Liver (tissue), 9 donors: ENCODE measurements around the gene TNFAIP1. TPM values are rescaled to one million over a fixed set of nuclear protein-coding genes. Genes with fewer than 3 reads are reported as not detected.
A peak's percentile ranks its signal among the peaks of the same experiment; 100 is the strongest.

Experiments used
- DNase-seq: peaks from one replicate; pipeline ENCODE4 v3.0.0-alpha.2; 2017; ENCODE audit warnings: low spot score
- H3K27ac ChIP-seq, 2 donors: one replicate each; pipeline ENCODE4 v1.7.0; 2013; ENCODE audit warnings: inconsistent platforms in 2 of 2, low read length in 2 of 2, control low read depth in 1 of 2, low read depth in 1 of 2, mild to moderate bottlenecking in 1 of 2
- H3K27me3 ChIP-seq, 4 donors: one replicate each; pipeline versions ENCODE4 v1.6.1 to v1.7.0; 2013; ENCODE audit warnings: low read length in 3 of 4, inconsistent platforms in 1 of 4, mild to moderate bottlenecking in 1 of 4, moderate library complexity in 1 of 4; ENCODE audit not compliant: control insufficient read depth in 4 of 4, insufficient read depth in 4 of 4
- H3K36me3 ChIP-seq, 4 donors: one replicate each; pipeline versions ENCODE4 v1.6.1 to v1.7.0; 2013; ENCODE audit warnings: low read length in 3 of 4, mild to moderate bottlenecking in 3 of 4, low read depth in 1 of 4, moderate library complexity in 1 of 4; ENCODE audit not compliant: control insufficient read depth in 4 of 4, insufficient read depth in 3 of 4
- H3K4me1 ChIP-seq, 4 donors: one replicate each; pipeline versions ENCODE4 v1.6.1 to v1.7.0; 2013; ENCODE audit warnings: low read length in 3 of 4, mild to moderate bottlenecking in 3 of 4, moderate library complexity in 1 of 4; ENCODE audit not compliant: control insufficient read depth in 4 of 4, insufficient read depth in 4 of 4
- H3K4me3 ChIP-seq, 3 donors: one replicate each; pipeline versions ENCODE4 v1.6.1 to v1.7.0; 2013; ENCODE audit warnings: low read length in 3 of 3, control low read depth in 1 of 3, low read depth in 1 of 3, mild to moderate bottlenecking in 1 of 3
- H3K9ac ChIP-seq, 2 donors: one replicate each; pipeline ENCODE4 v1.7.0; 2013; ENCODE audit warnings: low read length in 2 of 2, mild to moderate bottlenecking in 2 of 2, moderate library complexity in 2 of 2, control low read depth in 1 of 2, low read depth in 1 of 2
- H3K9me3 ChIP-seq, 4 donors: one replicate each; pipeline versions ENCODE4 v1.6.1 to v1.7.0; 2013; ENCODE audit warnings: low read length in 3 of 4; ENCODE audit not compliant: control insufficient read depth in 4 of 4
- EGR1 ChIP-seq, 2 donors: IDR thresholded peaks; 2 replicates each; pipeline ENCODE4 v1.6.1; 2016 to 2018; ENCODE audit warnings: antibody characterized with exemption in 2 of 2, low read depth in 2 of 2
- FOXA1 ChIP-seq: IDR thresholded peaks from 2 replicates; pipeline ENCODE4 v1.6.1; 2016; ENCODE audit warnings: antibody characterized with exemption
- FOXA2 ChIP-seq: IDR thresholded peaks from 2 replicates; pipeline ENCODE4 v1.6.1; 2016; ENCODE audit warnings: antibody characterized with exemption
- GABPA ChIP-seq, 2 donors: IDR thresholded peaks in 1 of 2; conservative IDR thresholded peaks in 1 of 2; 2 replicates each; pipeline ENCODE4 v1.6.1; 2016; ENCODE audit warnings: antibody characterized with exemption in 2 of 2, mild to moderate bottlenecking in 1 of 2, moderate library complexity in 1 of 2
- HNF4A ChIP-seq, 2 donors: conservative IDR thresholded peaks; 2 replicates each; pipeline ENCODE4 v1.6.1; 2016; ENCODE audit warnings: antibody characterized with exemption in 2 of 2, mild to moderate bottlenecking in 2 of 2
- HNF4G ChIP-seq: IDR thresholded peaks from 2 replicates; pipeline ENCODE4 v1.6.1; 2016; ENCODE audit warnings: antibody characterized with exemption
- JUND ChIP-seq, 2 donors: IDR thresholded peaks; 2 replicates each; pipeline ENCODE4 v1.6.1; 2016; ENCODE audit warnings: antibody characterized with exemption in 2 of 2
- NR2F2 ChIP-seq: IDR thresholded peaks from 2 replicates; pipeline ENCODE4 v1.6.1; 2016; ENCODE audit warnings: antibody characterized with exemption
- RAD21 ChIP-seq, 2 donors: IDR thresholded peaks; 2 replicates each; pipeline ENCODE4 v1.6.1; 2016; ENCODE audit warnings: antibody characterized with exemption in 2 of 2, mild to moderate bottlenecking in 2 of 2
- RXRA ChIP-seq, 2 donors: IDR thresholded peaks; 2 replicates each; pipeline ENCODE4 v1.6.1; 2017 to 2018; ENCODE audit warnings: antibody characterized with exemption in 2 of 2, mild to moderate bottlenecking in 1 of 2
- SP1 ChIP-seq: IDR thresholded peaks from 2 replicates; pipeline ENCODE4 v1.6.1; 2018; ENCODE audit warnings: antibody characterized with exemption, mild to moderate bottlenecking
- TAF1 ChIP-seq: conservative IDR thresholded peaks from 2 replicates; pipeline ENCODE4 v1.6.1; 2016; ENCODE audit warnings: antibody characterized with exemption, mild to moderate bottlenecking
- YY1 ChIP-seq: IDR thresholded peaks from 2 replicates; pipeline ENCODE4 v1.6.1; 2016; ENCODE audit warnings: antibody characterized with exemption, mild to moderate bottlenecking
- WGBS: extraction: QIAGEN DNeasy Blood & Tissue Kit; methylation state at CpG from one replicate; pipeline ENCODE4 v1.1.7; 2013; 5-methylcytosine and 5-hydroxymethylcytosine counted together
- polyA plus RNA-seq, 2 donors: library from polyadenylated mRNA; stranded (reverse) in 1 of 2; unstranded in 1 of 2; fragments of 200-250 nt in 1 of 2; fragments of >200 nt in 1 of 2; fragmentation: Nextera tagmentation in 1 of 2; extraction: Ambion mirVana in 1 of 2; gene quantifications; one replicate each; pipeline versions ENCODE4 v1.2.1 to v1.2.3, GENCODE V29; 2013 to 2015
- total RNA-seq, 2 donors: library from RNA; depleted of rRNA; stranded (reverse); fragments of >200 nt; gene quantifications; one replicate each; pipeline ENCODE4 v1.2.3, GENCODE V29; 2014
- TF ChIP-seq, protein P1 (sequence below): IDR thresholded peaks from 2 replicates; pipeline ENCODE4 v1.6.1; 2016; ENCODE audit warnings: antibody characterized with exemption, mild to moderate bottlenecking
- TF ChIP-seq, protein P2 (sequence below): fragments of 150-350 bp; IDR thresholded peaks from 2 replicates; pipeline ENCODE4 v1.5.1; 2017; ENCODE audit warnings: improper control_type of control experiment, low read depth, low read length; ENCODE audit not compliant: missing input control
- TF ChIP-seq, protein P3 (sequence below): IDR thresholded peaks from 2 replicates; pipeline ENCODE4 v1.6.1; 2016; ENCODE audit warnings: antibody characterized with exemption
- TF ChIP-seq, protein P4 (sequence below): IDR thresholded peaks from 2 replicates; pipeline ENCODE4 v1.6.1; 2016; ENCODE audit warnings: antibody characterized with exemption
- TF ChIP-seq, protein P5 (sequence below): IDR thresholded peaks from 2 replicates; pipeline ENCODE4 v1.6.1; 2016; ENCODE audit warnings: antibody characterized with exemption
- donor health status: healthy.
- donor health status: healthy.
- donor health status: healthy.
- donor health status: healthy.
- donor health status: healthy.

The TNFAIP1 gene
- total and polyA plus RNA-seq, 4 donors: 11.7 to 31.7 (median 19.6) TPM

DNA sequence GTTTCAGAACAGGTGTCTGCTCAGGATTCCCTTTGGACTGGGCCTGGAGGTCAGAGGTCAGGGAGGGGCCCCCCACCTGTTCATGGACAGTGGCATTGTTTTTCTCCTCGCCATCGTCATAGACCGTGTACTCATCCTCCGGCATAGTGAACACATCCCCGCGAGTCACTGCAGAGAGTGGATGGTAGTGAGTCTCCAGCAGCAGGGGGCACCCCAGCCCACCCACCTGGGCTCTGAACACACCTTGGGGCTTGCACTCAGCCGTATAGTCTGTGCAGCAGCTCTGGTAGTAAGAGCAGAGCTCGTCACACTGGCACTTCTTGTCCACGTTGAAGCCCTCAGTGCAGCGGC is 34.1 kb downstream of the TNFAIP1 start (continued):
- no peak for TF ChIP-seq RXRA (IDR thresholded peaks at IDR 0.05)

DNA sequence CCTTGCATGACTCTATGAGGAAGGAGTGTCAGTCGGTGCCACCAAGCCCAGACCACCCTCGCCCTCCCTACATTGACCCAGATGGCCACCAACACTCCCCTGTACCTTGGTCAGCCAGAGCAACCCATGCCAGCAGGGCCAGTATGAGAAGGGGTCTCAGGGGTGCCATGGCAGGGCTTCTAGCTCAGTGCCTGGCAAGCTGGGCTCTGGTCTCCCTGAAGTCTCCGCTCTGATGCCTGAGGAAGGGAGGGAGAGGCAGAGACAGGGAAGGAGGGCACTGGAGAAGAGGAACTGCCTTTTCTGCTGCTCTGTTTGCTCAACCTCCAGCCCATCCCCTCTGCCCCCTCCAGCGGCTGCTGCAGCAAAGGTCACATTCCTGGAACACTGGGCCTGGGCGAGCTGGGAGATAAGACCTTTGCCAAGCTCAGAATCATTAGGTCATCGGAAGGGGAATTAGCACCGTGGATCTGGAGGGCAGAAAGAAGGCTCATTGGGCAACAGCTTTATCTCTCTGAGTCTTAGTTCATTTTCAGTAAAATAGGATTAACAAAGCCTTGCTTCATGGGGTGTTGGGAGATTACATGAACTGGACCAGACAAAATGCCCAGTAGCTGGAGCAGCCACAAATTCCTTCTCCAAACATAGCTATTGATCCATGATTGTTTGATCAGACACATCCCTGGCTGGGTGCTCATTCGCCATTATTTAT is 34.6 kb downstream of the TNFAIP1 start, which contains the start of gene VTN:
Gene VTN (minus strand): TSS at position 273 of the 709 bp plus-strand sequence. CDS start 104 bp downstream, at position 169.
- WGBS: 13% methylated on average over 8 of the region's 8 CpGs
- Histone ChIP-seq H3K4me1 (peaks cover 4 to 56% (median 35%) of the 10 kb centered on the region in 4 donors), H3K9me3 (no peaks in the 10 kb centered on the region), H3K36me3 (peaks cover 3 to 12% (median 8%) of the 10 kb centered on the region in 4 donors), H3K27me3 (no peaks in the 10 kb centered on the region), H3K9ac (peak within 1 kb of the TSS; percentile 82 to 93), H3K4me3 (peak within 1 kb of the TSS; percentile 68 to 93 (median 72)), H3K27ac (peak within 1 kb of the TSS; percentile 75 to 77)
- TF ChIP-seq RXRA (IDR thresholded peaks at IDR 0.05): peak; percentile 88 to 96
- TF ChIP-seq, protein P1, sequence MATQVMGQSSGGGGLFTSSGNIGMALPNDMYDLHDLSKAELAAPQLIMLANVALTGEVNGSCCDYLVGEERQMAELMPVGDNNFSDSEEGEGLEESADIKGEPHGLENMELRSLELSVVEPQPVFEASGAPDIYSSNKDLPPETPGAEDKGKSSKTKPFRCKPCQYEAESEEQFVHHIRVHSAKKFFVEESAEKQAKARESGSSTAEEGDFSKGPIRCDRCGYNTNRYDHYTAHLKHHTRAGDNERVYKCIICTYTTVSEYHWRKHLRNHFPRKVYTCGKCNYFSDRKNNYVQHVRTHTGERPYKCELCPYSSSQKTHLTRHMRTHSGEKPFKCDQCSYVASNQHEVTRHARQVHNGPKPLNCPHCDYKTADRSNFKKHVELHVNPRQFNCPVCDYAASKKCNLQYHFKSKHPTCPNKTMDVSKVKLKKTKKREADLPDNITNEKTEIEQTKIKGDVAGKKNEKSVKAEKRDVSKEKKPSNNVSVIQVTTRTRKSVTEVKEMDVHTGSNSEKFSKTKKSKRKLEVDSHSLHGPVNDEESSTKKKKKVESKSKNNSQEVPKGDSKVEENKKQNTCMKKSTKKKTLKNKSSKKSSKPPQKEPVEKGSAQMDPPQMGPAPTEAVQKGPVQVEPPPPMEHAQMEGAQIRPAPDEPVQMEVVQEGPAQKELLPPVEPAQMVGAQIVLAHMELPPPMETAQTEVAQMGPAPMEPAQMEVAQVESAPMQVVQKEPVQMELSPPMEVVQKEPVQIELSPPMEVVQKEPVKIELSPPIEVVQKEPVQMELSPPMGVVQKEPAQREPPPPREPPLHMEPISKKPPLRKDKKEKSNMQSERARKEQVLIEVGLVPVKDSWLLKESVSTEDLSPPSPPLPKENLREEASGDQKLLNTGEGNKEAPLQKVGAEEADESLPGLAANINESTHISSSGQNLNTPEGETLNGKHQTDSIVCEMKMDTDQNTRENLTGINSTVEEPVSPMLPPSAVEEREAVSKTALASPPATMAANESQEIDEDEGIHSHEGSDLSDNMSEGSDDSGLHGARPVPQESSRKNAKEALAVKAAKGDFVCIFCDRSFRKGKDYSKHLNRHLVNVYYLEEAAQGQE: peak; percentile 91
- peak; percentile 93 for TF ChIP-seq NR2F2
- TF ChIP-seq HNF4G: peak; percentile 50
- peak in 1 of 2 donors; percentile 75 for TF ChIP-seq GABPA (IDR thresholded peaks at IDR 0.05 in 1 of 2, conservative IDR thresholded peaks at IDR 0.05 in 1 of 2)
- TF ChIP-seq JUND (IDR thresholded peaks at IDR 0.05): peak; percentile 86 to 97
- TF ChIP-seq, protein P2, sequence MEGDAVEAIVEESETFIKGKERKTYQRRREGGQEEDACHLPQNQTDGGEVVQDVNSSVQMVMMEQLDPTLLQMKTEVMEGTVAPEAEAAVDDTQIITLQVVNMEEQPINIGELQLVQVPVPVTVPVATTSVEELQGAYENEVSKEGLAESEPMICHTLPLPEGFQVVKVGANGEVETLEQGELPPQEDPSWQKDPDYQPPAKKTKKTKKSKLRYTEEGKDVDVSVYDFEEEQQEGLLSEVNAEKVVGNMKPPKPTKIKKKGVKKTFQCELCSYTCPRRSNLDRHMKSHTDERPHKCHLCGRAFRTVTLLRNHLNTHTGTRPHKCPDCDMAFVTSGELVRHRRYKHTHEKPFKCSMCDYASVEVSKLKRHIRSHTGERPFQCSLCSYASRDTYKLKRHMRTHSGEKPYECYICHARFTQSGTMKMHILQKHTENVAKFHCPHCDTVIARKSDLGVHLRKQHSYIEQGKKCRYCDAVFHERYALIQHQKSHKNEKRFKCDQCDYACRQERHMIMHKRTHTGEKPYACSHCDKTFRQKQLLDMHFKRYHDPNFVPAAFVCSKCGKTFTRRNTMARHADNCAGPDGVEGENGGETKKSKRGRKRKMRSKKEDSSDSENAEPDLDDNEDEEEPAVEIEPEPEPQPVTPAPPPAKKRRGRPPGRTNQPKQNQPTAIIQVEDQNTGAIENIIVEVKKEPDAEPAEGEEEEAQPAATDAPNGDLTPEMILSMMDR: no peak
- peak; percentile 21 to 69 for TF ChIP-seq EGR1 (IDR thresholded peaks at IDR 0.05; ENCODE audit: low read depth in 2 of 2)
- TF ChIP-seq RAD21 (IDR thresholded peaks at IDR 0.05): peak; percentile 36 to 41
- peak; percentile 94 for TF ChIP-seq SP1
- TF ChIP-seq FOXA1: peak; percentile 73
- TF ChIP-seq, protein P3, sequence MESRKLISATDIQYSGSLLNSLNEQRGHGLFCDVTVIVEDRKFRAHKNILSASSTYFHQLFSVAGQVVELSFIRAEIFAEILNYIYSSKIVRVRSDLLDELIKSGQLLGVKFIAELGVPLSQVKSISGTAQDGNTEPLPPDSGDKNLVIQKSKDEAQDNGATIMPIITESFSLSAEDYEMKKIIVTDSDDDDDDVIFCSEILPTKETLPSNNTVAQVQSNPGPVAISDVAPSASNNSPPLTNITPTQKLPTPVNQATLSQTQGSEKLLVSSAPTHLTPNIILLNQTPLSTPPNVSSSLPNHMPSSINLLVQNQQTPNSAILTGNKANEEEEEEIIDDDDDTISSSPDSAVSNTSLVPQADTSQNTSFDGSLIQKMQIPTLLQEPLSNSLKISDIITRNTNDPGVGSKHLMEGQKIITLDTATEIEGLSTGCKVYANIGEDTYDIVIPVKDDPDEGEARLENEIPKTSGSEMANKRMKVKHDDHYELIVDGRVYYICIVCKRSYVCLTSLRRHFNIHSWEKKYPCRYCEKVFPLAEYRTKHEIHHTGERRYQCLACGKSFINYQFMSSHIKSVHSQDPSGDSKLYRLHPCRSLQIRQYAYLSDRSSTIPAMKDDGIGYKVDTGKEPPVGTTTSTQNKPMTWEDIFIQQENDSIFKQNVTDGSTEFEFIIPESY: peak; percentile 89
- peak; percentile 92 to 94 for TF ChIP-seq HNF4A (conservative IDR thresholded peaks at IDR 0.05)
- TF ChIP-seq, protein P4, sequence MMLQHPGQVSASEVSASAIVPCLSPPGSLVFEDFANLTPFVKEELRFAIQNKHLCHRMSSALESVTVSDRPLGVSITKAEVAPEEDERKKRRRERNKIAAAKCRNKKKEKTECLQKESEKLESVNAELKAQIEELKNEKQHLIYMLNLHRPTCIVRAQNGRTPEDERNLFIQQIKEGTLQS: peak; percentile 61
- TF ChIP-seq TAF1: peak; percentile 93
- TF ChIP-seq YY1: peak; percentile 90
- peak; percentile 79 for TF ChIP-seq FOXA2
- TF ChIP-seq, protein P5, sequence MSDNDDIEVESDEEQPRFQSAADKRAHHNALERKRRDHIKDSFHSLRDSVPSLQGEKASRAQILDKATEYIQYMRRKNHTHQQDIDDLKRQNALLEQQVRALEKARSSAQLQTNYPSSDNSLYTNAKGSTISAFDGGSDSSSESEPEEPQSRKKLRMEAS: peak; percentile 91
- DNase-seq: peak; percentile 64
